Suppressor macrophage treated with lipopolysaccharide for 1 hour (primary cell): ENCODE results near the gene RANBP3L.
"Not testable (repeated sequence)": the region's sequence is repeated elsewhere in the genome, so short reads cannot be mapped to it uniquely, and the experiment has no call there.

Experiments
- DNase-seq, 3 donors: peaks; one replicate each; pipeline ENCODE4 v3.0.0-alpha.2; 2020 to 2022

The RANBP3L gene

GRCh38 chr5:36202521-36202961 lies 99.2 kb downstream of the RANBP3L start:
- DNase-seq, result no peak

- DNase-seq, result no peak
These were observed 101.2 kb downstream of the RANBP3L start for GRCh38 chr5:36200513-36200912.

- DNase-seq, result no peak
These were observed 102.1 kb downstream of the RANBP3L start for GRCh38 chr5:36199620-36200019.

- DNase-seq, result not testable (repeated sequence)
These were observed 102.9 kb downstream of the RANBP3L start for GRCh38 chr5:36198783-36199182.
